Neutrophil (primary cell): ENCODE results near the gene TMED5.

ENCODE experiments used
- H3K27ac ChIP-seq: fragments of 200-600 bp; sonication (generic); 2 replicates; pipeline ENCODE4 v1.5.1; 2016; ENCODE audit warnings: mild to moderate bottlenecking, moderate library complexity
- H3K27me3 ChIP-seq: fragments of 200-600 bp; sonication (generic); 2 replicates; pipeline ENCODE4 v1.6.0; 2016; ENCODE audit warnings: mild to moderate bottlenecking
- H3K36me3 ChIP-seq: fragments of 200-600 bp; sonication (generic); 2 replicates; pipeline ENCODE4 v1.5.1; 2017
- H3K4me1 ChIP-seq, 2 experiments: fragments of 200-600 bp in 1 of 2; sonication (generic) in 1 of 2; 1 replicate in 1 of 2; 2 replicates in 1 of 2; pipeline versions ENCODE4 v1.5.1 to v1.6.1; 2013 to 2016; ENCODE audit warnings: low read depth in 1 of 2, low read length in 1 of 2, mild to moderate bottlenecking in 1 of 2, moderate library complexity in 1 of 2; ENCODE audit not compliant: control insufficient read depth in 1 of 2, insufficient read depth in 1 of 2
- H3K4me3 ChIP-seq, 2 experiments: fragments of 200-600 bp in 1 of 2; sonication (generic) in 1 of 2; 1 replicate in 1 of 2; 2 replicates in 1 of 2; pipeline ENCODE4 v1.5.1; 2013 to 2016; ENCODE audit warnings: low read depth in 1 of 2, low read length in 1 of 2, mild to moderate bottlenecking in 1 of 2, moderate library complexity in 1 of 2
- H3K9me3 ChIP-seq: fragments of 200-600 bp; sonication (generic); 2 replicates; pipeline ENCODE4 v1.5.1; 2016
- CTCF ChIP-seq: fragments of 200-600 bp; sonication (generic); IDR thresholded peaks from 2 replicates; pipeline ENCODE4 v1.5.1; 2016; ENCODE audit warnings: antibody characterized with exemption

TMED5 gene

GRCh38 chr1:93152835-93153234 lies 27.4 kb downstream of the TMED5 start:
- TF ChIP-seq CTCF = no peak
- Histone ChIP-seq H3K4me1 (peaks cover 4 to 7% of the 10 kb centered on the region in 2 experiments), H3K27ac (no peak overlapping the region), H3K4me3 (no peak overlapping the region), H3K9me3 (no peaks in the 10 kb centered on the region), H3K27me3 (no peaks in the 10 kb centered on the region), H3K36me3 (peaks cover 89% of the 10 kb centered on the region)

GRCh38 chr1:93151474-93151873 lies 28.7 kb downstream of the TMED5 start:
- peaks cover 4 to 7% of the 10 kb centered on the region in 2 experiments for H3K4me1 ChIP-seq
- no peaks in the 10 kb centered on the region for H3K27me3 ChIP-seq
- no peak for TF ChIP-seq CTCF
- peaks cover 80% of the 10 kb centered on the region for H3K36me3 ChIP-seq
- no peak overlapping the region for H3K4me3 ChIP-seq
- no peak overlapping the region for H3K27ac ChIP-seq
- H3K9me3 ChIP-seq = no peaks in the 10 kb centered on the region

DNA sequence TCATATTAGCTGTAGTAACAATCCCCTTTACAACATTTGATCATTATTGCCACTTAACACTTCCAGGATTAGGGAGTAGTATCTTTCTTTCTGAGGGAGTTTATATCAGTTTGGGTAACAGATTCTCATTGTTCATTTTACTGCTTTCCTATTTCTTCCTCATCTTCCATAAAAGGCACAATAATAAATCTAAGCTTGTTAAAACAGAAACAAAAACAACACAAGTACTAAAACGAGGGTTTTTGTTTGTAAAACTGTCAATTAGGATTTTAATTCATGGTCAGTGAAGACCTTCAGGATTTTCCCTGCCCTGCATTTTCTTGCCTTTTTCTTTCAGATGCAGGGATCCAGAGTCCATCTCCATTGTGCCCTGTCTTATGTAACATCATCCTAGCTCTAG lies 29.5 kb downstream of the TMED5 start:
- Histone ChIP-seq H3K4me1 (peaks cover 4 to 7% of the 10 kb centered on the region in 2 experiments), H3K27me3 (no peaks in the 10 kb centered on the region), H3K4me3 (no peak overlapping the region), H3K9me3 (no peaks in the 10 kb centered on the region), H3K36me3 (peaks cover 72% of the 10 kb centered on the region), H3K27ac (no peak overlapping the region)
- TF ChIP-seq CTCF = no peak

- H3K27ac ChIP-seq = no peak overlapping the region
- H3K4me3 ChIP-seq = no peak overlapping the region
- H3K9me3 ChIP-seq = no peaks in the 10 kb centered on the region
- no peaks in the 10 kb centered on the region for H3K4me1 ChIP-seq
- TF ChIP-seq CTCF = no peak
- H3K27me3 ChIP-seq = no peaks in the 10 kb centered on the region
- H3K36me3 ChIP-seq = peaks cover 54% of the 10 kb centered on the region
Measured at GRCh38 chr1:93148001-93148400, 32.2 kb downstream of the TMED5 start.

DNA sequence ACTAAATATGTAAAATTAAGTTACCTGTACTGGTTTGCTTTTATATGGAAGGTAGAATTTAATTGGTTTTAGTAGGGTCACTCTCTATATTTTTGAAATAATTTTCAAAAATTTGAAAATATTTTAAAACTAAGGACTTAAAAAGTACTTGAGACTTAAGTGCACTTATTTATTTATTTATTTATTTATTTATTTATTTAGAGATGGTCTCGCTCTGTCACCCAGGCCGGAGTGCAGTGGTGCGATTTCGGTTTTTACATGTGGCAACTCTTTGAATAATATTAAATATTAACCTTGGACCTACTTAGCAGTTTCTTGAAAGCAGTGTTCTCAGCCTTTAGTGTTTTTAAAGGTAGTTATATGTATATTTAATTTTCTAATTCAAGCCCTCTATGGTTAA lies 36.4 kb downstream of the TMED5 start:
- Histone ChIP-seq H3K4me1 (no peaks in the 10 kb centered on the region), H3K27me3 (no peaks in the 10 kb centered on the region), H3K27ac (no peak overlapping the region), H3K36me3 (peaks cover 24% of the 10 kb centered on the region), H3K4me3 (no peak overlapping the region), H3K9me3 (no peaks in the 10 kb centered on the region)
- no peak for TF ChIP-seq CTCF

- Histone ChIP-seq H3K27ac (no peak overlapping the region), H3K9me3 (no peaks in the 10 kb centered on the region)
Measured at GRCh38 chr1:93143136-93143535, 37.1 kb downstream of the TMED5 start.

More at GRCh38 chr1:93143136-93143535, 37.1 kb downstream of the TMED5 start:
- no peaks in the 10 kb centered on the region for H3K4me1 ChIP-seq
- no peak for TF ChIP-seq CTCF
- H3K27me3 ChIP-seq = no peaks in the 10 kb centered on the region
- H3K4me3 ChIP-seq = no peak overlapping the region
- peaks cover 24% of the 10 kb centered on the region for H3K36me3 ChIP-seq
